Parathyroid adenoma (tissue), 2 donors: Measurements from ENCODE around the gene RBBP8.

Experiments used
- H2AFZ ChIP-seq: fragments of 300-600 bp; sonication (generic); one replicate; pipeline ENCODE4 v1.7.0; 2017; ENCODE audit warnings: antibody characterized with exemption, mild to moderate bottlenecking
- H3K27ac ChIP-seq: fragments of 300-600 bp; sonication (generic); one replicate; pipeline ENCODE4 v1.7.0; 2017
- H3K27me3 ChIP-seq: fragments of 300-600 bp; sonication (generic); one replicate; pipeline ENCODE4 v1.7.0; 2017; ENCODE audit warnings: low read length; ENCODE audit not compliant: control insufficient read depth, insufficient read depth
- H3K36me3 ChIP-seq: fragments of 300-600 bp; sonication (generic); one replicate; pipeline ENCODE4 v1.7.0; 2017; ENCODE audit warnings: low read length; ENCODE audit not compliant: control insufficient read depth, insufficient read depth
- H3K4me1 ChIP-seq: fragments of 300-600 bp; sonication (generic); one replicate; pipeline ENCODE4 v1.7.0; 2017; ENCODE audit warnings: control low read depth
- H3K4me2 ChIP-seq: fragments of 300-600 bp; sonication (generic); one replicate; pipeline ENCODE4 v1.7.0; 2017; ENCODE audit warnings: low read length
- H3K4me3 ChIP-seq: fragments of 300-600 bp; sonication (generic); one replicate; pipeline ENCODE4 v1.7.0; 2017; ENCODE audit warnings: low read depth, low read length
- H3K79me2 ChIP-seq: fragments of 300-600 bp; sonication (generic); one replicate; pipeline ENCODE4 v1.7.0; 2017; ENCODE audit warnings: control low read depth
- H3K9ac ChIP-seq: fragments of 300-600 bp; sonication (generic); one replicate; pipeline ENCODE4 v1.7.0; 2017; ENCODE audit warnings: mild to moderate bottlenecking
- H3K9me3 ChIP-seq: fragments of 300-600 bp; sonication (generic); one replicate; pipeline ENCODE4 v1.7.0; 2017; ENCODE audit warnings: low read length; ENCODE audit not compliant: control insufficient read depth
- CTCF ChIP-seq: fragments of 300-600 bp; sonication (generic); IDR thresholded peaks from one replicate; pipeline ENCODE4 v1.7.0; 2017; ENCODE audit warnings: antibody characterized with exemption, mild to moderate bottlenecking
- donor health status: primary hyperparathyroidism.

RBBP8 gene

GRCh38 chr18:22974001-22974400 lies 40.9 kb downstream of the RBBP8 start:
- H3K9me3 ChIP-seq, result no peaks in the 10 kb centered on the region
- H3K9ac ChIP-seq, result no peak overlapping the region
- no peaks in the 10 kb centered on the region for H3K79me2 ChIP-seq
- TF ChIP-seq CTCF, result no peak
- no peak overlapping the region for H2AFZ ChIP-seq
- no peaks in the 10 kb centered on the region for H3K27me3 ChIP-seq
- no peak overlapping the region for H3K4me3 ChIP-seq
- no peak overlapping the region for H3K4me2 ChIP-seq
- H3K4me1 ChIP-seq, result no peaks in the 10 kb centered on the region
- H3K36me3 ChIP-seq, result no peaks in the 10 kb centered on the region
- no peak overlapping the region for H3K27ac ChIP-seq

- TF ChIP-seq CTCF, result no peak
- Histone ChIP-seq H3K9ac (no peak overlapping the region), H3K9me3 (no peaks in the 10 kb centered on the region), H3K4me3 (no peak overlapping the region), H3K4me1 (no peaks in the 10 kb centered on the region), H3K79me2 (no peaks in the 10 kb centered on the region), H3K27ac (no peak overlapping the region), H2AFZ (no peak overlapping the region), H3K36me3 (no peaks in the 10 kb centered on the region), H3K27me3 (no peaks in the 10 kb centered on the region), H3K4me2 (no peak overlapping the region)
These were observed 41.6 kb downstream of the RBBP8 start for GRCh38 chr18:22974707-22975106.

GRCh38 chr18:22975508-22975907 lies 42.4 kb downstream of the RBBP8 start:
- no peak overlapping the region for H3K4me2 ChIP-seq
- H3K79me2 ChIP-seq, result no peaks in the 10 kb centered on the region
- no peaks in the 10 kb centered on the region for H3K27me3 ChIP-seq
- no peak for TF ChIP-seq CTCF
- H3K27ac ChIP-seq, result no peak overlapping the region
- no peak overlapping the region for H2AFZ ChIP-seq
- no peaks in the 10 kb centered on the region for H3K9me3 ChIP-seq
- H3K36me3 ChIP-seq, result no peaks in the 10 kb centered on the region
- no peaks in the 10 kb centered on the region for H3K4me1 ChIP-seq
- no peak overlapping the region for H3K4me3 ChIP-seq
- no peak overlapping the region for H3K9ac ChIP-seq

GRCh38 chr18:22977847-22978701 lies 44.9 kb downstream of the RBBP8 start:
- Histone ChIP-seq H3K36me3 (no peaks in the 10 kb centered on the region), H3K27me3 (no peaks in the 10 kb centered on the region), H3K9ac (no peak overlapping the region), H3K79me2 (no peaks in the 10 kb centered on the region), H3K4me3 (no peak overlapping the region), H2AFZ (no peak overlapping the region), H3K4me1 (no peaks in the 10 kb centered on the region), H3K9me3 (no peaks in the 10 kb centered on the region), H3K4me2 (no peak overlapping the region), H3K27ac (no peak overlapping the region)
- TF ChIP-seq CTCF, result no peak

- H3K79me2 ChIP-seq, result no peaks in the 10 kb centered on the region
- no peaks in the 10 kb centered on the region for H3K27me3 ChIP-seq
- no peak overlapping the region for H2AFZ ChIP-seq
- no peaks in the 10 kb centered on the region for H3K4me1 ChIP-seq
- no peak overlapping the region for H3K9ac ChIP-seq
- no peak for TF ChIP-seq CTCF
- no peak overlapping the region for H3K27ac ChIP-seq
- no peak overlapping the region for H3K4me2 ChIP-seq
- H3K36me3 ChIP-seq, result no peaks in the 10 kb centered on the region
- no peaks in the 10 kb centered on the region for H3K9me3 ChIP-seq
- no peak overlapping the region for H3K4me3 ChIP-seq
These were observed 47.3 kb downstream of the RBBP8 start for GRCh38 chr18:22980394-22980793.
